ENCODE data around the gene ACYP2. TPM values are rescaled to one million over a fixed set of nuclear protein-coding genes. Genes with fewer than 3 reads are reported as not detected.

The ACYP2 gene
- total RNA-seq, 4 donors from 2014 or later: 3.7 to 15.1 (median 5.7) TPM

- H3K27me3 ChIP-seq: no peaks in the 10 kb centered on the region
- no peak for DNase-seq
- 79 to 81% methylated on average over 3 of the region's 3 CpGs for WGBS, 2 donors
Observed at GRCh38 chr2:54310311-54310710, 194.9 kb downstream of the ACYP2 start.

DNA sequence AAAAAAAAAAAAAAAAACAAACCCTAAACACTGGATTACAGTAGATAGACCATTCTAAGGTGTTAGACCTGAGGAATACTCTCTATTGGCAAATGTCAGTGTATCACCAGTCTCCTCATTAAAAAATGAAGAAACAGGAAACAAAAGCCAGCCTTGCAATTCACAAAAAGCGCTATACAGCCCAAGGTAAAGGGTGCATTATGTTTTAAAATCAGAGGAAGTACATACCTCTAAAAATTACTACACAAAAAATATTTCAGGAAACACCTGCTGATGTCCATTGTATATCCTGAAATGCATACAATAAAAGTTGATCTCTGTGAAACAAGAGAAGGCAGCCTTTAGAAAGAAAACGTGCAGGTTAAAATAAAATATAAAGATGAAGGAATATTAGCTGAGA lies 195.5 kb downstream of the ACYP2 start:
- 41 to 49% methylated on average over 2 of the region's 2 CpGs for WGBS, 2 donors
- H3K27me3 ChIP-seq: no peaks in the 10 kb centered on the region
- no peak for DNase-seq
- no peak overlapping the region for H3K27ac ChIP-seq
- no peak overlapping the region for H3K4me3 ChIP-seq
- H3K9me3 ChIP-seq: no peaks in the 10 kb centered on the region
- intact Hi-C loops (cut with DNase I): no loop called here
- no peaks in the 10 kb centered on the region for H3K36me3 ChIP-seq
- TF ChIP-seq CTCF (IDR thresholded peaks at IDR 0.05): no peak
- TF ChIP-seq POLR2A (IDR thresholded peaks at IDR 0.05): no peak
- no peaks in the 10 kb centered on the region for H3K4me1 ChIP-seq

More at GRCh38 chr2:54310311-54310710, 194.9 kb downstream of the ACYP2 start:
- TF ChIP-seq POLR2A (IDR thresholded peaks at IDR 0.05) (no peak), CTCF (IDR thresholded peaks at IDR 0.05) (no peak)
- no peak overlapping the region for H3K4me3 ChIP-seq
- no peaks in the 10 kb centered on the region for H3K36me3 ChIP-seq
- no peaks in the 10 kb centered on the region for H3K9me3 ChIP-seq
- H3K27ac ChIP-seq: no peak overlapping the region
- intact Hi-C loops (cut with DNase I): no loop called here
- H3K4me1 ChIP-seq: no peaks in the 10 kb centered on the region

DNA sequence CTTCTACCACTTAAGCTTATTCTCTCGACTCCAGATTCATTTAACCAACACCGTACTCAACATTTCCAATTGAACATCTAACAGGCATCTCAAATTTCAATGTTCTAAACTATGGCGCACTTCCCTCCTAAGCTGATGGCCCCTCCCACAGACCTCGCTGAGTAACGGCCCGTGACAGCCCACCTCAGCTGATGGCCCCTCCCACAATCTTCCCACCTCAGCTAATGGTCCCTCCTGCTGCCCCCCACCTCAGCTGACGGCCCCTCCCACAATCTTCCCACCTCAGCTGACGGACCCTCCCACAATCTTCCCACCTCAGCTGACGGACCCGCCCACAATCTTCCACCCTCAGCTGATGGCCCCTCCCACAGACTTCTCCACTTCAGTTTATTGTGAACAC lies 197.7 kb downstream of the ACYP2 start:
- Histone ChIP-seq H3K27me3 (no peaks in the 10 kb centered on the region), H3K9me3 (no peaks in the 10 kb centered on the region), H3K36me3 (no peaks in the 10 kb centered on the region), H3K4me1 (no peaks in the 10 kb centered on the region), H3K27ac (no peak overlapping the region), H3K4me3 (no peak overlapping the region)
- TF ChIP-seq CTCF (IDR thresholded peaks at IDR 0.05): no peak
- TF ChIP-seq POLR2A (IDR thresholded peaks at IDR 0.05): no peak
- intact Hi-C loops (cut with DNase I): no loop called here
- WGBS, 2 donors: 82 to 87% methylated on average over 9 to 10 of the region's 10 CpGs
- no peak for DNase-seq

DNA sequence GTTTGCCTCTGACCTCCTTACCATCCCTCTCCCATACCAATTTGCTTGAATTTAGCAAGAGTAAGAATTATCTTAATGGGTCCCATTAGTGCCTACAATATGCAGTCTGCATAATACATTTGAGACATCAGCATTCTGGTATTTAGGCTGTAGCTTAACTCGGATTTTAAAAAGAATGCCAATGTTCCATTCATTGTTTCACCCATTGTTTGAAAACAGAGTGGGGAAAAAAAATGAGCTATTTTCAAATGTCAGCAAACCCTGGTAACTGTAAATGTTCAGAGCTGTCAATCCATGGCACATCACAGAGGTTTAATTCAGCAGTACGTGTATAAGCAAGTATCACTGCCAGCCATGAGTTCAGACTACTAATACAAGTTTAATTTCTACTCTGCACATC lies 202.6 kb downstream of the ACYP2 start:
- intact Hi-C loops (cut with DNase I): no loop called here
- H3K27me3 ChIP-seq: no peaks in the 10 kb centered on the region
- no peak for DNase-seq
- no peak overlapping the region for H3K4me3 ChIP-seq
- H3K4me1 ChIP-seq: no peaks in the 10 kb centered on the region
- TF ChIP-seq CTCF (IDR thresholded peaks at IDR 0.05) (no peak), POLR2A (IDR thresholded peaks at IDR 0.05) (no peak)
- H3K9me3 ChIP-seq: no peaks in the 10 kb centered on the region
- no peaks in the 10 kb centered on the region for H3K36me3 ChIP-seq
- H3K27ac ChIP-seq: no peak overlapping the region
- WGBS, 2 donors: 32 to 42% methylated on average over 2 of the region's 2 CpGs

- TF ChIP-seq POLR2A (IDR thresholded peaks at IDR 0.05) (no peak), CTCF (IDR thresholded peaks at IDR 0.05) (no peak)
- no peak for DNase-seq
- Histone ChIP-seq H3K4me1 (no peaks in the 10 kb centered on the region), H3K36me3 (no peaks in the 10 kb centered on the region), H3K27me3 (no peaks in the 10 kb centered on the region), H3K4me3 (no peak overlapping the region), H3K9me3 (no peaks in the 10 kb centered on the region), H3K27ac (no peak overlapping the region)
- intact Hi-C loops (cut with DNase I): no loop called here
- WGBS, 2 donors: 80 to 90% methylated on average over 7 to 8 of the region's 8 CpGs
Observed at GRCh38 chr2:54318821-54319220, 203.4 kb downstream of the ACYP2 start.

Measured in esophagus squamous epithelium (tissue), 5 donors.